ENCODE measurements around the gene MPZL1.

The MPZL1 gene

GRCh38 chr1:167752219-167752985 is 30.6 kb downstream of the MPZL1 start:
- DNase-seq, result no peak

DNA sequence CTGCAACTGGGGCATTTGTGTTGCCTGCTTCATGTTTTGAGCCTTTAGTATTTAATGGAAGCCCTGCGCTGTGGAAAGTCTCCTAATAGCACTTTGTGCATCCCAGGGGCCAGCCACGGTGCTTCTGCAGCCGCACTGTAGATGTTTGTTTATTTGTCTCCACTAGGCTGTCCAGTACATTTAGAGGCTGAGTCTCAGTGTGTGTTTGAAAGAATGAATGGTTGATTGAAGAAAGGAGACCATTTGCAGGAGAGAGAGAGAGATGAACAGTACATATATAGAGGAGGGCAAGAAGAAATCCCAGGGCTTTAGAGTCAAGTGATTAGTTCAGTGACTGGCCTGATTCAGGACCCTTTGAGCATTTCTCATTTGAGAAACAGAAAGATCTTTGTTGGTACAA is 33.9 kb downstream of the MPZL1 start:
- no peak for DNase-seq

DNA sequence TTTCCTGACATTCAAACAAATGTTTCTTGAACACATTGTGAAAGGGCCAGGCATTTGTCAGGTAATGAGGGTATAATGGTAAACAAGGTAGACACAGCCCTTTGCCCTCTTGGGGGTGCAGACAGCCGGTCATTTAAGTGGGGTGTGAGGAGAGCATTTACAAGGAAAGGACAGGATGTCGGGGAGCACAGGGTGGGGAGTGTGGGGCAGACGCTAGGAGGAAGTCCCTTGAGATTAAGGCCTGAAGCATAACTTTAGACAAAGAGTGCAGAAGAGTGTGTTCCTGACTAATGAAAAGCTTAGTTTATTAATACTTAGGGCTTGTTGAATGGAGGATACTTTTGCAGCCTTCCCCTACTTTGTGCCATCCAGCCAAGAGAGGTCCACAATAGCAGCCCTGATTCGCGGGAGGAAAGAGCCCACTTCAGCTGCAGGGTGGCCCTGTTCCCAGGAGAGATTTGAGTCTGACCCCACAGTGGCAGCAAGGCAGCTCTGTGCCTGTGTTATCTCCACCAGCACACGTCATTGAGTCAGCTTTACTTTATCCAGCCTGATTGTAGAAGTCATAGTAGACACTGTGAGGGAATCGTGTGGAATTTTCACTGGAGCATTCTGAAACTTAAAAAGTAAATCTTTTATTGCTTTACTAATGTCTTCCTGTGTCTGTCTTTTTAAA is 35.1 kb downstream of the MPZL1 start:
- DNase-seq, result no peak

- no peak for DNase-seq
Measured at GRCh38 chr1:167757433-167758309, 35.9 kb downstream of the MPZL1 start.

- no peak for DNase-seq
Measured at GRCh38 chr1:167761400-167761799, 39.6 kb downstream of the MPZL1 start.

DNA sequence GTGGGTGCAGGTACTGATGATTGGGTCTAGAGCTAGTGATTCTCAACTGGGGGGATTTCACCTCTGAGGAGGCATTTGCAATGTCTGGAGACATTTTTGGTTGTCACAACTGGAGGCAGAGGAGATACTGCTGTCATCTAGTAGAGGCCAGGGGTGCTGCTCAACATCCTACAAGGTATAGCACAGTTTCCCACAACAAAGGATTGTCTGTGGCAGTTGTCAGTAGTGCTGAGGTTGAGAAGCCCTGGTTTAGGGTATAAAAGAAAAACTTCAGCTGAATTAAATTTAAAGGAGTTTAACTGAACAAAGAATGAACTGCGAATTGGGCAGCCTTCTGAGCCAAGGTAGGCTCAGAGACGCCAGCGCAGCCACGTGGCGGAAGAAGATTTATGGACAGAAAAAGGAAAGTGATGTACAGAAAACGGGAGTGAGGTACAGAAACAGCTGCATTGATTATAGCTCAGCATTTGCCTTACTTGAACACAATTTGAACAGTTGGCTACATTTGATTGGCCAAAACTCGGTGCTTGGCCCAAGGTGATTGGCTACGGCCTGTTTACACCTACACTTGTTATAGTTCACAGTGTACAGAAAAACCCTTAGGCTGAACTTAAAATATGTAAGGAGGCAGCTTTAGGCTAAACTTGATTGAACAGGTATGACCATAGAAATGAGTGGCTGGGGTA is 40.4 kb downstream of the MPZL1 start:
- no peak for DNase-seq

- DNase-seq, result no peak
Measured at GRCh38 chr1:167763525-167764220, 41.9 kb downstream of the MPZL1 start.

DNA sequence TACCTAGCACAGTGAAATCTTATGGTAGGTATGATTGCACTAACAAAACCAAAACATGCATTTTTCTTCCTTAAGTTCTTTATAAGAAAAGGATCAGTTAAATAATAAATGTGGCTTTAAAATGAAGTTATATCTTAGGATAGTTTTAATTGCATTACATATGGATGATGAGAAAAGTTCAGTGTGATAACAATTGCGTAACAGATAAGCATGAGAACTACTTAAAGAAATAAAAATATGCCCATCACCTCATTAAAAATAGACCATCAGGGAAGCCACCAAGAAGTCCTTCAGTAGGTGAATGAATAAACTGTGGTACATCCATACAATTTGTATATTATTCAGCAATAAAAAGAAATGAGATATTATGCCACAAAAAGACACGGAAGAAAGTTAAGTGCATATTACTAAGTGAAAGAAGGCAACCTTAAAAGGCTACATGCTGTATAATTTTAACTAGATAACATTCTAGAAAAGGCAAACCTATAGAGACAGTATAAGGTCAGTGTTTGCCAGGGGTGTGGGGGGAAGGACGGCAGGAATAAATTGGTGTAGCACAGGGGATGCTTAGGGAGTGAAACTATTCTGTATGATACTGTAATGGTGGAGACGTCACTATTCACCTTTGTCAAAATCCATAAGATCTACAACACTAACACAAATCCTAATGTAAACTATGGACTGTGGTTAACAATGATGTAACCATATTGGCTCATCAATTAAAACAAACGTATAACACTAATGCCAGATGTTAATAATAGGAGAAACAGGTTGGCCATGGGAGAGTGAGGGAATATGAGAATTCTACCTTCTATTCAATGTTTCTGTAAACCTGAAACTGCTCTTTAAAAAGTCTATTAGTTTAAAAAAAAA is 42.9 kb downstream of the MPZL1 start:
- DNase-seq, result no peak

GRCh38 chr1:167765496-167765895 is 43.7 kb downstream of the MPZL1 start:
- no peak for DNase-seq

DNA sequence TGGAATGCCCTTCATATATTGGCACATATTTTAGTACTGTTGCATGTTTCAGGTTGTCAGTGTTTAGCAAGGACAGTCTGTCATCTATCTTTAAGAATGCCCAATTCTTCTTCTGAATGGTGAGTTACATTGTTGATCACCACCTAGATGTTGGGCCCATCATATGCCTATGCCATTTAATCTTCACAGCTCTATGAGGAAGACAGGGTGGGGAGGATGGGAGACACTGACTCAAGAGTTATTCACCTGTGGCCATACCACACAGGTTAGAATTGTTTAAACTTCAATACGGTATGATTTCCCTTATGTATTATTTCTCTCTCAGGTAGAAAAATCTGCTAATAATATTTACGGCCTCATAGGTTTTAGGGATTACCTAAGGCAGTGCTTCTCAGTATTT is 44.8 kb downstream of the MPZL1 start:
- no peak for DNase-seq

DNA sequence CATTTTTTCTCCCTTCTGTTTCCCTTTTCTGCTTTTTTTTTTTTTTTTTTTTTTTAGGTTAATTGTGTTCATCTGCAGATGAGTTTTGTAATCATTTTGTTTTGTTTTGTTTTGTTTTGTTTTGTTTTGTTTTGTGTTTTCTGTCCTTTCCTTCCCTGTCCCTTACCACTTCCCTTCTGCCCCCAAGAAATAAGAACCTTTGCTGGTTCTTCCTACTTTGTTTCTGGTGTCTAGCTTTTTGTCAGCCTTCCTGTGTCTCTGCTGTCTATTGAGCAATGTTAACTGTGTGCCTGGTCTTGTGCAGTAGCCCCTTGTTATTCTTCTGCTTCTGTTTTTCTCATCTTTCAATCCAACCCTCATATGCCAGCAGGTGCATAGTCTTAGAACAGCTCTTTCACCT is 46.0 kb downstream of the MPZL1 start:
- DNase-seq, result no peak

GRCh38 chr1:167770127-167770526 is 48.3 kb downstream of the MPZL1 start:
- DNase-seq, result no peak

GRCh38 chr1:167772436-167772835 is 50.7 kb downstream of the MPZL1 start:
- no peak for DNase-seq

DNA sequence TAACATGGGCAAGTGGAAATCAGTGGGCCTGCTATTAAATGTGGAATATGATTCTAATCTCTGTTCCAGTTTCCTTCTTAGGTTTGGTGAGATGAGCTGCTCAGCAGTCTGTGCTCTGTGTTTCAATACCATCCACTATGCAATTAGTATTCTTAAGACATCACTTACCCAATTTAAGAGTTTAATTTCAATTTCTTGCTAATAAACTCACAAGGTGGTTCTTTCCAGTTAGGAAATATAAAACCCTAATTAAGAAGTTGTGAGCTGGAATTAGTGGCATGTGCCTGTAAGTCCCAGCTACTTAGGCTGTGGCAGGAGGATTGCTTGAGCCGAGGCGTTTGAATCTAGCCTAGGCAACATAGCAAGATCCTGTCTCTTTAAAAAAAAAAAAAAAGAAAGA is 51.7 kb downstream of the MPZL1 start:
- no peak for DNase-seq

GRCh38 chr1:167774710-167775109 is 52.9 kb downstream of the MPZL1 start:
- DNase-seq, result no peak

DNA sequence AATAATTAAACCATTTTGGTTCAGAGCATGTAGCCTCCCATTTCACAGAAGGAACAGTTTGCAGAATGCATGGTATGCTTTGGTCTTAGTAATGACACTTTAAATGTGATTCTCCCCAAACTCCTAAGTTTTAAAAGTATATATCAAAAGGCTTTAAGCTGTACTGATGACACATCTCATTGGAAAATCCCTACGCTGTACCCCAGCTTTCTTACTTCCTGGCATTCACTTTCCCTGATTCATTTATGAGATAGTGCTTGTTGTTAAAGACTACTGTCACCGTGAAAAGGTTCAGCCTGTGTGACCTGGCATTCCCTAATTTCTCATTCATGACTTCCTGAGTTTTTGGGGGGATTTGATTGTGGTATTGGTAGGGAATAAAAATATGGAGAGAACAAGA is 53.4 kb downstream of the MPZL1 start:
- no peak for DNase-seq

DNA sequence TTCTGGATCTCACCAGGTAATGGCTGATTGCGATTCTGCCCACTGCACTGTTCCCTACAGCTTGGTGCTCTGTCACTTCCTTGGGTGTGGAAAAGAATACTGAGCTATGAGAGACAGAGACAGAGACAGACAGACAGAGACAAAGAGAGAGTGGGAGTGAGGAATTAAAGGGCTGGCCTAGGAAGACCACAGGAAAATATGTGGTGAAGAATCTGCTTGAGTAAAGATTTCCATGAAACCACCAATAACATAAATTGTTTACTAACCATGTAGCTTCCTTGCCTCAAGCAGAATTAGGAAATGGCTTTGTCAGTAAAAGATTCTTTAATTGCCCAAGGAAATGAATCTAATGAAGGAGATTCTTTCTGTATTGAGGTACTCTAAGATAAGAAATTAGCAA is 54.4 kb downstream of the MPZL1 start:
- DNase-seq, result no peak

DNA sequence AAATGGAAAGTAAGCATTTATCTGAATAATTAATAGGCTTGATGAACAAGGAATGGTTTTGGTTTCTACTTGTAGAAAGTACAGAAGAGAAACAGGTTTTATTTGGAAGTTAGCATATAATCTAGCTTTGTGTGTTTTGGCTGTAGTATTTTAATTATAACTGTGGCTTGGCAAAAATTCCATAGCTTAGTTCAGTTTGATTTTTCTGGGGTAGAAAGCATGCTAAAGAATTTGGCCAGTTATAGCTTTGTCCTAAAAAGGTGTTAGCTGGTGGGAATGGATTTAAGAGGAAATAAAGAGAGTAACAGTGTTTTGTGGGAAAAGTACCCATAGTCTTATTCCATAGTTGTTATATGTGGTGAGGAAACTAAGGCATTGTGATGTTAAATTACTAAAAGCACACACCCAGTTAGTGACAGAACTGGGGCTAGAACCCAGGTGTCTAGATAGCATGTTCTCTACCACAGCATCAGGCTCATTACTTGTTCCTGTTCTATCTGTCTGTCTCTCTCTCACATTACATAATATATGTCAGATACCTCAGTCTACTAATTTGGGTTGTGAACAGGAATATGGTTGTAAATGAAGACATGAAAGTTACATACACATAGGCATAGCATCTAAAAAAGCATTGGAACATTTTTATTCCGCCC is 55.0 kb downstream of the MPZL1 start:
- DNase-seq, result no peak

DNA sequence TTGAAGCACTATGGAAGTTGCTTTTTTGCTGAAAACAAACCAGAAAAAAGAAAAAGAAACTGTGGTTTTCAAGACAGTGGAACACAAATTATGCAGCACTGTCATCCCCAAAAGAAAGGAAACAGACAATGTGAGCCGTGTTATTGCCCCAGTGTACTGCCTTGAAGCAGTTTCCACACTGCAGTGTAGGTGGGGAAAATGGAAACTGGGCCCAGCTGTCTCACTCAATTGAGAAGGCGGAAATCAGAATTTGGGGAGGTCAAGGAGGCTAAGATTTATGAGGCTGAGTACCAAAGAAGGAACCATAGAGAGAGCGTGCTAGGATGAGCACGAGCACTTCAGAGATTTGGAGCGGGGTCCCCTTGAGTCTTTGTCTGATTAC is 55.5 kb downstream of the MPZL1 start:
- DNase-seq, result no peak

DNA sequence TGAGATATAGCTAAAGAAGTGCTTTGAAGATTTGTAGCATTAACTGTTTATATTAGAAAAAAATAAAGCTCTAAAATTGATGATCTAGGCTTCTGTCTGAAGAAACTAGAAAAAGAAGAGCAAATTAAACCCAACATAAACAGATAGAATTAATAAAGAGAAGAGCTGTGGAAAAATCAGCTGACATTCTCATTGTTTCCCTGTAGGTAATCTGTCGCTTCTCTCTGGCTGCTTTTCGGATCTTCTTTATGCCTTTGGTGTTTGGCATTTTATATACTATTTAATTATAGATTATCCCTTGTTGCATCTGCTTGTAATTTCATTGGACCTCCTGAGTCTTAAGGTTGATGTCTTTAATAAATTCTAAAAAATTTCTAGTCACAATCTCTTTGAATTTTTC is 59.8 kb downstream of the MPZL1 start:
- no peak for DNase-seq

GRCh38 chr1:167782946-167783345 is 61.2 kb downstream of the MPZL1 start:
- DNase-seq, result no peak

Measured in SHP77 (cell line).